Left ventricle myocardium inferior (tissue), 1 donor: ENCODE measurements around the gene BCAP29. TPM values are rescaled to one million over a fixed set of nuclear protein-coding genes. Genes with fewer than 3 reads are reported as not detected.

ENCODE experiments used
- DNase-seq: peaks from one replicate; pipeline ENCODE4 v3.0.0-alpha.2; 2020
- H3K27ac ChIP-seq: fragments of 200-600 bp; replicated peaks from 2 replicates; pipeline ENCODE4 v1.8.0; 2021
- H3K27me3 ChIP-seq: fragments of 200-600 bp; 2 replicates; pipeline ENCODE4 v1.8.0; 2021; ENCODE audit warnings: low read depth
- H3K36me3 ChIP-seq: fragments of 200-600 bp; 2 replicates; pipeline ENCODE4 v1.8.0; 2021
- H3K4me1 ChIP-seq: fragments of 200-600 bp; 2 replicates; pipeline ENCODE4 v1.8.0; 2021
- H3K4me3 ChIP-seq: fragments of 200-600 bp; 2 replicates; pipeline ENCODE4 v1.8.0; 2021; ENCODE audit warnings: mild to moderate bottlenecking, moderate library complexity
- H3K9me3 ChIP-seq: fragments of 200-600 bp; replicated peaks from 2 replicates; pipeline ENCODE4 v1.8.0; 2021
- intact Hi-C: fragments of 100-400 bp; cut with micrococcal nuclease; formaldehyde crosslinking; loops from one replicate; pipeline ENCODE4 v1.11.0; 2022
- total RNA-seq: library from RNA; stranded (reverse); fragmentation: NEBNext Ultra II Directional; extraction: Animal tissue kit (Norgen Biotek cat#: 25700); gene quantifications from one replicate; pipeline ENCODE4 v1.2.1, GENCODE V29; 2021
- TF ChIP-seq, protein P1 (sequence below): fragments of 200-600 bp; IDR thresholded peaks from 2 replicates; pipeline ENCODE4 v1.8.0; 2021; ENCODE audit warnings: antibody characterized with exemption, mild to moderate bottlenecking, borderline replicate concordance
- donor health status: DM: no; HTN: yes; CAD: no; lungs with severe emphysema.

Gene BCAP29
- total RNA-seq, 1 donor from 2014 or later = 91.0 TPM

DNA sequence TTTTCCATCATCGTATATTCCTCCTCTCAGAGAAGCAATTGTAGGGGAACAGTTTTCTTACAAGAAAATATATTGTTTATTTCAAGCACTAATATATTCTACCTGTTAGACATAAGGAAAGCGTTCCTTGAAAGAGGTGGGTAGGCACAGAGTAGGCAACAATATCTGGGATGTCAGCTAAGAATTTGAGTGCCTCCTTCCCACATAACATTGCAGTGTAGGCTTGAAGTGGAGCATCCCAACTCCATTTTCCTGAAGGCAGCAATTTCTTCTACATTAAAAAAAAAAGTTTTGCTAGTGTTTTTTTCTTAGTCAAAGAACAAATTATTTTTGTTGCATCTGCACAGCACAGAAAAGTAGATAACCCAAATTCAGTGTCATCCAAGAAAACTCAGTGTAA, 20.8 kb downstream of the BCAP29 start:
- H3K9me3 ChIP-seq = no peaks in the 10 kb centered on the region
- H3K36me3 ChIP-seq = peaks cover 42% of the 10 kb centered on the region
- TF ChIP-seq, protein P1, sequence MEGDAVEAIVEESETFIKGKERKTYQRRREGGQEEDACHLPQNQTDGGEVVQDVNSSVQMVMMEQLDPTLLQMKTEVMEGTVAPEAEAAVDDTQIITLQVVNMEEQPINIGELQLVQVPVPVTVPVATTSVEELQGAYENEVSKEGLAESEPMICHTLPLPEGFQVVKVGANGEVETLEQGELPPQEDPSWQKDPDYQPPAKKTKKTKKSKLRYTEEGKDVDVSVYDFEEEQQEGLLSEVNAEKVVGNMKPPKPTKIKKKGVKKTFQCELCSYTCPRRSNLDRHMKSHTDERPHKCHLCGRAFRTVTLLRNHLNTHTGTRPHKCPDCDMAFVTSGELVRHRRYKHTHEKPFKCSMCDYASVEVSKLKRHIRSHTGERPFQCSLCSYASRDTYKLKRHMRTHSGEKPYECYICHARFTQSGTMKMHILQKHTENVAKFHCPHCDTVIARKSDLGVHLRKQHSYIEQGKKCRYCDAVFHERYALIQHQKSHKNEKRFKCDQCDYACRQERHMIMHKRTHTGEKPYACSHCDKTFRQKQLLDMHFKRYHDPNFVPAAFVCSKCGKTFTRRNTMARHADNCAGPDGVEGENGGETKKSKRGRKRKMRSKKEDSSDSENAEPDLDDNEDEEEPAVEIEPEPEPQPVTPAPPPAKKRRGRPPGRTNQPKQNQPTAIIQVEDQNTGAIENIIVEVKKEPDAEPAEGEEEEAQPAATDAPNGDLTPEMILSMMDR = no peak
- no peak for DNase-seq
- H3K27ac ChIP-seq = peak overlapping the region; percentile 2
- H3K27me3 ChIP-seq = no peaks in the 10 kb centered on the region
- H3K4me1 ChIP-seq = peaks cover 19% of the 10 kb centered on the region
- H3K4me3 ChIP-seq = no peak overlapping the region
- intact Hi-C loops = no loop called here

DNA sequence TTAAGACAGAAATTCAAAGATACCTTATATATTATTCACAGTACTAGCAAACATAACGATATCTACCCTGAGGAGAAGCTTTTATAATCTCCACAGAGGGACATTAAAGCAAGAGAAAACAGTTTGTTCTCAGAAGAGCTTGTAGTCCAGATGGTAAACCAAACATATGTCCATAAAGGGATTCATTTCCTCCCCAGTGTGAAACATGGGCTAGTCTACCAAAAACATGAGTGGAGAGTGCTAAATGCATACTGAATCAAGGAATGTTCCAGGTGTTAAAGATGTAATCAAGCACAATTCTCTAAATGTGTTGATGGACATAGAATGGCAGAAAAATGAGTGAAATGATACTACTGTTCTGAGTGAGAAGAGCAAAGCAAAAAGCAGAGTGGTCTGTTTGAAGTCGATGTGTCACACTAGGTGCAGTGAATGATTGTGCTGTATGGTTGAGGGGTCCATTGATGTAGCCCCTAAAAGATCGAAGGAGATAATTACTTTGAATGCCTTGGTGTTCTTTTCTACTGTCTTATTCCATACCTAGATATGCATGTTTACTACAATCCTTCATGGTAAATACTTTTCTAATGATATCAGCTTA, 25.3 kb downstream of the BCAP29 start:
- DNase-seq = no peak
- H3K4me1 ChIP-seq = peaks cover 25% of the 10 kb centered on the region
- no peak overlapping the region for H3K4me3 ChIP-seq
- intact Hi-C loops = no loop called here
- no peaks in the 10 kb centered on the region for H3K27me3 ChIP-seq
- H3K27ac ChIP-seq = no peak overlapping the region
- TF ChIP-seq, protein P1 = no peak
- H3K36me3 ChIP-seq = peaks cover 44% of the 10 kb centered on the region
- H3K9me3 ChIP-seq = no peaks in the 10 kb centered on the region

DNA sequence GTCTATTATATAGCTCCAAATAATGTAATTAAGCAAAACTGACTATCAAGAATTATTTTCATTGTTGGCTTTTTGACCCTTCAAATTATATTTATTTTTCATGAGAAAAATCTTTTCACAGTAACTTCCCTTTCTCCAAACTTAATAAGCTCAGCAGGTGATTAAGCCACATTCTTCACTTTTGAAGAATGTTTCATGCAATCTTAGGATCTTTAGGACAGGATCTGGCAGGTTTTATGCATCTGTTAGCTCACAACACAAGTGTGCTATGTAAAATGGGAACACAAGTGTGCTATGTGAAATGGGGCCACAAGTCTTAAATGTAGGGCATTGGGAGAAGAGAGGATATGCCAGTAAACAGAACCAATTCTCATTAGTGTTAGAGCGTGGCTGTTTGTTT, 26.3 kb downstream of the BCAP29 start:
- no peak for DNase-seq
- intact Hi-C loops = no loop called here
- Histone ChIP-seq H3K9me3 (no peaks in the 10 kb centered on the region), H3K4me1 (peaks cover 31% of the 10 kb centered on the region), H3K4me3 (no peak overlapping the region), H3K27ac (no peak overlapping the region), H3K36me3 (peaks cover 34% of the 10 kb centered on the region), H3K27me3 (no peaks in the 10 kb centered on the region)
- TF ChIP-seq, protein P1 = no peak

GRCh38 chr7:107609811-107610261, 29.8 kb downstream of the BCAP29 start:
- H3K4me3 ChIP-seq = no peak overlapping the region
- no peaks in the 10 kb centered on the region for H3K27me3 ChIP-seq
- H3K27ac ChIP-seq = peak overlapping the region; percentile 55
- no peaks in the 10 kb centered on the region for H3K9me3 ChIP-seq
- TF ChIP-seq, protein P1 = no peak
- no peak for DNase-seq
- H3K36me3 ChIP-seq = peaks cover 35% of the 10 kb centered on the region
- intact Hi-C loops = no loop called here
- H3K4me1 ChIP-seq = peaks cover 45% of the 10 kb centered on the region

- intact Hi-C loops = no loop called here
- Histone ChIP-seq H3K4me3 (no peak overlapping the region), H3K27ac (peak overlapping the region; percentile 55), H3K36me3 (peaks cover 40% of the 10 kb centered on the region), H3K4me1 (peaks cover 45% of the 10 kb centered on the region), H3K27me3 (no peaks in the 10 kb centered on the region), H3K9me3 (no peaks in the 10 kb centered on the region)
- TF ChIP-seq, protein P1 = no peak
- DNase-seq = no peak
Measured at GRCh38 chr7:107610323-107610722, 30.3 kb downstream of the BCAP29 start.
